ENCODE measurements around the gene TTLL10.

The TTLL10 gene

GRCh38 chr1:1206966-1207531, 33.4 kb downstream of the TTLL10 start:
- Mint-ChIP-seq H3K27ac (peak overlapping the region; percentile 28), H3K36me3 (no peaks in the 10 kb centered on the region), H3K4me3 (peak overlapping the region; percentile 73), H3K4me1 (ENCODE audit: low read depth) (peaks cover 14% of the 10 kb centered on the region), H3K9me3 (ENCODE audit: low read depth) (no peaks in the 10 kb centered on the region), H3K27me3 (no peaks in the 10 kb centered on the region)

- H3K27me3 Mint-ChIP-seq, result no peaks in the 10 kb centered on the region
- no peak overlapping the region for H3K27ac Mint-ChIP-seq
- H3K36me3 Mint-ChIP-seq, result no peaks in the 10 kb centered on the region
- peaks cover 14% of the 10 kb centered on the region for H3K4me1 Mint-ChIP-seq (ENCODE audit: low read depth)
- peak overlapping the region; percentile 87 for H3K4me3 Mint-ChIP-seq
- H3K9me3 Mint-ChIP-seq (ENCODE audit: low read depth), result no peaks in the 10 kb centered on the region
Measured at GRCh38 chr1:1207571-1207892, 33.9 kb downstream of the TTLL10 start.

- Mint-ChIP-seq H3K9me3 (ENCODE audit: low read depth) (no peaks in the 10 kb centered on the region), H3K4me3 (peak overlapping the region; percentile 87)
Measured at GRCh38 chr1:1208713-1209433, 35.2 kb downstream of the TTLL10 start.

GRCh38 chr1:1210726-1211540, 37.3 kb downstream of the TTLL10 start:
- Mint-ChIP-seq H3K36me3 (no peaks in the 10 kb centered on the region), H3K27ac (no peak overlapping the region), H3K27me3 (no peaks in the 10 kb centered on the region), H3K4me3 (peak overlapping the region; percentile 57), H3K4me1 (ENCODE audit: low read depth) (peaks cover 27% of the 10 kb centered on the region), H3K9me3 (ENCODE audit: low read depth) (no peaks in the 10 kb centered on the region)

More at GRCh38 chr1:1208713-1209433, 35.2 kb downstream of the TTLL10 start:
- Mint-ChIP-seq H3K4me1 (ENCODE audit: low read depth) (peaks cover 14% of the 10 kb centered on the region), H3K36me3 (no peaks in the 10 kb centered on the region), H3K27me3 (no peaks in the 10 kb centered on the region), H3K27ac (peak overlapping the region; percentile 92)

GRCh38 chr1:1211541-1212441, 38.1 kb downstream of the TTLL10 start:
- Mint-ChIP-seq H3K36me3 (peaks cover 4% of the 10 kb centered on the region), H3K27me3 (no peaks in the 10 kb centered on the region), H3K4me1 (ENCODE audit: low read depth) (peaks cover 31% of the 10 kb centered on the region)

GRCh38 chr1:1212780-1213344, 39.2 kb downstream of the TTLL10 start:
- Mint-ChIP-seq H3K9me3 (ENCODE audit: low read depth) (no peaks in the 10 kb centered on the region), H3K27ac (no peak overlapping the region), H3K4me1 (ENCODE audit: low read depth) (peaks cover 33% of the 10 kb centered on the region), H3K27me3 (no peaks in the 10 kb centered on the region), H3K4me3 (peak overlapping the region; percentile 20), H3K36me3 (peaks cover 5% of the 10 kb centered on the region)

More at GRCh38 chr1:1211541-1212441, 38.1 kb downstream of the TTLL10 start:
- no peak overlapping the region for H3K27ac Mint-ChIP-seq
- H3K4me3 Mint-ChIP-seq, result peak overlapping the region; percentile 57
- H3K9me3 Mint-ChIP-seq (ENCODE audit: low read depth), result no peaks in the 10 kb centered on the region

- Mint-ChIP-seq H3K36me3 (peaks cover 5% of the 10 kb centered on the region), H3K27me3 (no peaks in the 10 kb centered on the region), H3K4me1 (ENCODE audit: low read depth) (peaks cover 28% of the 10 kb centered on the region), H3K9me3 (ENCODE audit: low read depth) (no peaks in the 10 kb centered on the region), H3K4me3 (peak within 1 kb of the TSS; percentile 72), H3K27ac (peak within 1 kb of the TSS; percentile 61)
Measured at GRCh38 chr1:1213345-1214265, 39.9 kb downstream of the TTLL10 start, which contains the start of gene TNFRSF4. Gene TNFRSF4, minus strand, starts transcription at chr1:1214153. Its CDS starts 26 bp downstream, at chr1:1214127.

GRCh38 chr1:1215080-1215676, 41.5 kb downstream of the TTLL10 start:
- peak overlapping the region; percentile 58 for H3K27ac Mint-ChIP-seq
- H3K36me3 Mint-ChIP-seq, result peaks cover 5% of the 10 kb centered on the region
- H3K4me3 Mint-ChIP-seq, result peak overlapping the region; percentile 71
- H3K4me1 Mint-ChIP-seq (ENCODE audit: low read depth), result peaks cover 22% of the 10 kb centered on the region
- H3K27me3 Mint-ChIP-seq, result no peaks in the 10 kb centered on the region
- no peaks in the 10 kb centered on the region for H3K9me3 Mint-ChIP-seq (ENCODE audit: low read depth)

- peaks cover 22% of the 10 kb centered on the region for H3K4me1 Mint-ChIP-seq (ENCODE audit: low read depth)
- no peak overlapping the region for H3K4me3 Mint-ChIP-seq
- no peaks in the 10 kb centered on the region for H3K9me3 Mint-ChIP-seq (ENCODE audit: low read depth)
- H3K27me3 Mint-ChIP-seq, result no peaks in the 10 kb centered on the region
- peaks cover 5% of the 10 kb centered on the region for H3K36me3 Mint-ChIP-seq
- no peak overlapping the region for H3K27ac Mint-ChIP-seq
Measured at GRCh38 chr1:1215881-1216605, 42.4 kb downstream of the TTLL10 start.

GRCh38 chr1:1216770-1217620, 43.3 kb downstream of the TTLL10 start:
- Mint-ChIP-seq H3K4me3 (peak overlapping the region; percentile 67), H3K36me3 (peaks cover 5% of the 10 kb centered on the region), H3K27ac (peak overlapping the region; percentile 72), H3K9me3 (ENCODE audit: low read depth) (no peaks in the 10 kb centered on the region), H3K4me1 (ENCODE audit: low read depth) (peaks cover 22% of the 10 kb centered on the region), H3K27me3 (no peaks in the 10 kb centered on the region)

- Mint-ChIP-seq H3K27ac (peak overlapping the region; percentile 61), H3K36me3 (peaks cover 8% of the 10 kb centered on the region), H3K27me3 (no peaks in the 10 kb centered on the region), H3K9me3 (ENCODE audit: low read depth) (no peaks in the 10 kb centered on the region), H3K4me3 (no peak overlapping the region), H3K4me1 (ENCODE audit: low read depth) (peaks cover 22% of the 10 kb centered on the region)
Measured at GRCh38 chr1:1217621-1218523, 44.2 kb downstream of the TTLL10 start.

Data from activated naive CD8-positive, alpha-beta T cell (primary cell).